Bronchial epithelial cell (primary cell): ENCODE data around the gene C5orf22. TPM values are rescaled to one million over a fixed set of nuclear protein-coding genes. Genes with fewer than 3 reads are reported as not detected.
"Not testable (repeated sequence)": the region's sequence is repeated elsewhere in the genome, so short reads cannot be mapped to it uniquely, and the experiment has no call there.

Experiments
- DNase-seq: peaks from one replicate; pipeline ENCODE4 v3.0.0-alpha.2; 2010; ENCODE audit warnings: low read depth
- FAIRE-seq: peaks from 2 replicates; lab custom pipeline; 2011; peaks lifted over from hg19 to GRCh38; lab: Jason Lieb, UNC
- H3K27me3 ChIP-seq: 2 replicates; pipeline ENCODE4 v1.5.1; 2011; ENCODE audit warnings: low read length; ENCODE audit not compliant: control insufficient read depth, insufficient read depth
- H3K36me3 ChIP-seq: 2 replicates; pipeline ENCODE4 v1.5.1; 2011; ENCODE audit warnings: low read length; ENCODE audit not compliant: control insufficient read depth, insufficient read depth
- H3K4me3 ChIP-seq: 2 replicates; pipeline ENCODE4 v1.5.1; 2011; ENCODE audit warnings: mild to moderate bottlenecking, low read depth, low read length, control low read depth
- CTCF ChIP-seq: IDR thresholded peaks from 2 replicates; pipeline ENCODE4 v1.5.1; 2011; ENCODE audit warnings: mild to moderate bottlenecking, moderate library complexity, low read length, control low read depth, inconsistent platforms; ENCODE audit not compliant: insufficient read depth, severe bottlenecking
- total RNA-seq: library from RNA; depleted of rRNA; stranded (reverse); fragments of >200 nt; gene quantifications from 2 replicates; pipeline ENCODE4 v1.2.1, GENCODE V29; 2014

The C5orf22 gene
- total RNA-seq, 1 donor from 2014 or later, result 15.5 TPM

DNA sequence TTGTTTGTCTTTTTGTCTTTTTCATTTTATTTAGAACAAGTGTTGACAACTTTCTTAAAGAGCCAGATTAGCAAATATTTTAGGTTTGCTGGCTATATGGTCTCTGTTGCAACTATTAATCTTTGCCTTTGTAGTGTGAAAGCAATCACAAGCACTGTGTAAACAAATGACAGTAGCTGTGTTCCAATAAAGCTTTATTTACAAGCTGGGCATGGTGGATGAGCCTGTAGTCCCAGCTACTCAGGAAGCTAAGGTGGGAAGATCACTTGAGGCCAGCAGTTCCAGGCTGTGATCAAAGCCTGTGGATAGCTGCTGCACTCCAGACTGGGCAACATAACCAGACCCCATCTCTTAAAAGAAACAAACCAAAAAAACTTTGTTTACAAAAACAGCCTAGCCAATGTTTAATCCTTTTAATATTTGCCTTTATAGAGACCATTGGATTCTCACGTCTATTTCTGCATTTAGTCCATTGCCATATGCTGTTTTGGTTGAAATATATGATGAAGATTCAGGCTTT lies 2.5 kb downstream of the C5orf22 start:
- Histone ChIP-seq H3K36me3 (peaks cover 8% of the 10 kb centered on the region), H3K4me3 (no peak overlapping the region), H3K27me3 (no peaks in the 10 kb centered on the region)
- no peak for TF ChIP-seq CTCF
- FAIRE-seq (no peak), DNase-seq (no peak)

DNA sequence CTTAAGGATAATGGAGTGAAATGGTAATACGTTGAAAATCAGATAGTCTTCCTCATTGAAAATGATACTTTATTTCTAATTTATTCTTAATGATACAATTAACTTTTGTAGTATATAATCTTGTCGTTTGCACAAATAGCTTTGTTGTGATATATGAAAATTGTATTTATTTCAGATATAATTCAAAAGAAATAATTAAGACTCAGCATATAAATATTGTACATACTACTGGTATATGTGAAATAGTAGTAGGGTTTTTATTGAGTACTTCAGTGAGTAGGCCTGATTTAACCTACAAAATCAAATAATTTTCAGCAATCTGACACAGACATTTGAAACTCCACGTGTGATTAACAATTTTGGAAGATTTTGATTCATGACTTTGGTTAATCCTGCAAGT lies 4.8 kb downstream of the C5orf22 start:
- no peak for TF ChIP-seq CTCF
- Histone ChIP-seq H3K27me3 (no peaks in the 10 kb centered on the region), H3K4me3 (no peak overlapping the region), H3K36me3 (peaks cover 12% of the 10 kb centered on the region)
- FAIRE-seq (no peak), DNase-seq (no peak)

DNA sequence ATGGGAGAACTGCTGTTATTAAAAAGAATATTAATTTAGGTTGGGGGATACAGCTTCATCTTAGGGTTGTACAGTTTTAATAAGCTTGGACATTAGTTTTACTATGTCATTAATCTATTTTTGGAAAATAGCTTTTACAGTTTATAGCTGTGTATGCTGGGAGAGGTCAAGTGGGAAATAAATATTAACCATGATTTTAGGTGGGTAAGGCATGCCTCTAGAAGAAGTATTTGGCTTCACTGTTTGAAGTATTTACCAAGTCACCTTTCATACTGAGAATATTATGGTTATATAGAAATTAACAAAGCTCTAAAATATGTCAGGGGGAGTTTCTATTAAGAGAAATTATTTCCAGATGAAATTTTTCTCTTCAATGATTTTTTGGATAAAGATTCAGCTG lies 5.2 kb downstream of the C5orf22 start:
- Histone ChIP-seq H3K36me3 (peaks cover 12% of the 10 kb centered on the region), H3K27me3 (no peaks in the 10 kb centered on the region), H3K4me3 (no peak overlapping the region)
- FAIRE-seq (no peak), DNase-seq (no peak)
- no peak for TF ChIP-seq CTCF

DNA sequence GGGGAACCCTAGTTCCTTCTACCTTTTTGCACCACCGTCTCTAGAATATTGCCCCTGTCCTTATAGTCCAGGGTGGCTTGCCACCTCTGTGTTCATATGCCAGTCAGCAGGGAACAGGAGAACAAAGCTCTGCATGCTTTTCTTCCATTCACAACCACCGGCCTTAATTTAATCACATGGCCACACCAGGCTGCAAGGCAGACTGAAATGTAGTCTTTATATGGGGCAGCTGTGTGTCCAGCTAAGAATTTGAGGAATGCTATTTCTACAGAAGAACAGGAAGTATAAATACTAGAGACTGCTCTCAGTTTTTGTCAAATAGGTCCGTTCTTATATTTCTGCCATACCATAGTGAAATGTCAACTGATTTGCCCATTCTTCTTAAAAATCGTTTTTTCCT lies 5.8 kb downstream of the C5orf22 start:
- no peak for TF ChIP-seq CTCF
- Histone ChIP-seq H3K27me3 (no peaks in the 10 kb centered on the region), H3K4me3 (no peak overlapping the region), H3K36me3 (peaks cover 12% of the 10 kb centered on the region)
- FAIRE-seq, result no peak
- no peak for DNase-seq

DNA sequence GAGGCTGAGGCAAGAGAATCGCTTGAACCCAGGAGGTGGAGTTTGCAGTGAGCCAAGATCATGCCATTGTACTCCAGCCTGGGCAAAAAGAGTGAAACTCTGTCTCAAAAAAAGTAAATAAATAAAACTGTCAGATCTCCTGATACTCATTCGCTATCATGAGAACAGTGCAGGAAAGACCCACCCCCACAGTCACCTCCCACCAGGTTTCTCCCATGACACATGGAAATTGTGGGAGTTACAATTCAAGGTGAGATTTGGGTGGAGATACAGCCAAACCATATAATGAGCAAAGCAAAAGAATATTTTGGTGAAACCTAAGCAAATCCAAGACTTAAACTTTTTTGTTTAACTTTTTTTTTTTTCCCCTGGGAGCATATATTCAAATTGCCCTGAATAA lies 17.0 kb downstream of the C5orf22 start:
- not testable (repeated sequence) for DNase-seq, H3K27me3 ChIP-seq, H3K36me3 ChIP-seq, FAIRE-seq, H3K4me3 ChIP-seq

- H3K4me3 ChIP-seq, result no peak overlapping the region
- H3K27me3 ChIP-seq, result no peaks in the 10 kb centered on the region
- H3K36me3 ChIP-seq, result peaks cover 6% of the 10 kb centered on the region
- DNase-seq (no peak), FAIRE-seq (no peak)
- no peak for TF ChIP-seq CTCF
These were observed 19.8 kb downstream of the C5orf22 start for GRCh38 chr5:31551878-31552277.
